ENCODE measurements around the gene RNF181. TPM values are rescaled to one million over a fixed set of nuclear protein-coding genes. Genes with fewer than 3 reads are reported as not detected.

Gene RNF181
- total and polyA plus RNA-seq, 2 donors (not counting 3 experiments of a cell fraction or from before 2014, with no cell fraction given) = 142 to 629 TPM

DNA sequence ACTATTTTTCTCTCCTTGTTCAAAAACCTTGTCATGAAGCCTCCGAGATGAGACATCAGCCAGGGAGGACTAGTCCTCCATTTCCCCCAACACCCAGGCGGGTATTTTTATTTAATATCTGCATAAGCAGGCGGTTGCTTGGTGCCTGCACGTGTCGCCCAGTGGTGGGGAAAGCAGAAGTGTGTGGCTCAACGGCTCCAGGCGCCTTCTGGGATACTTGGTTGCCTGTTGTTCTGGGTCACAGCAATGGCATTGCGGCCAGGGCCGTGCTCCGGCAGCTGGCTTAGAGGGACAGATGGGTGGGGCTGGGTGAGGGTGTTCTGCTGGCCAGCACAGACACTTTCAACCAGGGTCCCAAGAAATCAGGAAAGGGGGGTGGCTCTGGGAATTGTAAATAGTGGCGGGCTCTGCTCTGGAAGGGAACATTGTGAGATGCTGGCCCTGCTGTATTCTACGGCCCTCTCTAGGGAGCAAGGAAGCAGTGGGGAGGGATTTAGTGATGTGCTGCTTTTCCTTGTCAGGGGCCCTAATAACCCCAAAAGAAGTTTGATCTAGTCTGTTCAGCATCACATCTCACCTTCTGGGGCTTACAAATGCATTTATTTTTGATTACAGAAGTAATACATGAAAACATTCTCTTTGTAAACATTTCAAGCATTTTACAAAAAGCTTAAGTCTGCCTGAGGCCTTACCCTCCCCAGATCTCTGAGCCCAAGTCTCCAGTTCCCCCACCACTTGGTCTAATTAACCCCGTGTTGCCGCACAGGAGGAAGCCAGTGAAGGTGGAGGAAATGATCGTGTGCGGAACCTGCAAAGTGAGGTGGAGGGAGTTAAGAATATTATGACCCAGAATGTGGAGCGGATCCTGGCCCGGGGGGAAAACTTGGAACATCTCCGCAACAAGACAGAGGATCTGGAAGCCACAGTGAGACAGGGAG lies 17.0 kb upstream of the RNF181 start:
- H3K4me1 ChIP-seq (ENCODE audit: control insufficient read depth, extremely low read depth, insufficient read depth, low read length) = peaks cover 22% of the 10 kb centered on the region
- no peak for TF ChIP-seq POLR2AphosphoS5 (IDR thresholded peaks at IDR 0.05; ENCODE audit: insufficient read depth, low read depth, low read length)
- TF ChIP-seq GATA2 (IDR thresholded peaks at IDR 0.05; ENCODE audit: insufficient read depth, insufficient read length, low read depth, low read length) = no peak
- TF ChIP-seq FOS (IDR thresholded peaks at IDR 0.05; ENCODE audit: borderline replicate concordance, insufficient read depth, low read length) = no peak
- TF ChIP-seq JUN (IDR thresholded peaks at IDR 0.05; ENCODE audit: borderline replicate concordance, insufficient read depth, insufficient read length, low read depth) = no peak
- TF ChIP-seq EZH2 (IDR thresholded peaks at IDR 0.05; ENCODE audit: borderline replicate concordance, low read depth, low read length, severe bottlenecking) = no peak
- TF ChIP-seq MYC (IDR thresholded peaks at IDR 0.05; ENCODE audit: low read depth, low read length) = no peak
- TF ChIP-seq, protein P1, sequence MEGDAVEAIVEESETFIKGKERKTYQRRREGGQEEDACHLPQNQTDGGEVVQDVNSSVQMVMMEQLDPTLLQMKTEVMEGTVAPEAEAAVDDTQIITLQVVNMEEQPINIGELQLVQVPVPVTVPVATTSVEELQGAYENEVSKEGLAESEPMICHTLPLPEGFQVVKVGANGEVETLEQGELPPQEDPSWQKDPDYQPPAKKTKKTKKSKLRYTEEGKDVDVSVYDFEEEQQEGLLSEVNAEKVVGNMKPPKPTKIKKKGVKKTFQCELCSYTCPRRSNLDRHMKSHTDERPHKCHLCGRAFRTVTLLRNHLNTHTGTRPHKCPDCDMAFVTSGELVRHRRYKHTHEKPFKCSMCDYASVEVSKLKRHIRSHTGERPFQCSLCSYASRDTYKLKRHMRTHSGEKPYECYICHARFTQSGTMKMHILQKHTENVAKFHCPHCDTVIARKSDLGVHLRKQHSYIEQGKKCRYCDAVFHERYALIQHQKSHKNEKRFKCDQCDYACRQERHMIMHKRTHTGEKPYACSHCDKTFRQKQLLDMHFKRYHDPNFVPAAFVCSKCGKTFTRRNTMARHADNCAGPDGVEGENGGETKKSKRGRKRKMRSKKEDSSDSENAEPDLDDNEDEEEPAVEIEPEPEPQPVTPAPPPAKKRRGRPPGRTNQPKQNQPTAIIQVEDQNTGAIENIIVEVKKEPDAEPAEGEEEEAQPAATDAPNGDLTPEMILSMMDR (IDR thresholded peaks at IDR 0.05; ENCODE audit: extremely low read depth in 1 of 2, insufficient read depth in 1 of 2, low read depth in 1 of 2, low read length in 2 of 2) = no peak
- TF ChIP-seq POLR2A (IDR thresholded peaks at IDR 0.05; ENCODE audit: low read depth, low read length) = no peak
- dilution Hi-C loops (cut with MboI; ENCODE audit: extremely low pct_ligation_motif_present, low sequenced_read_pairs) = no loop called here
- FAIRE-seq = peak; percentile 70
- no peaks in the 10 kb centered on the region for H3K79me2 ChIP-seq (ENCODE audit: control insufficient read depth, insufficient read depth, low read length)
- no TSS peak for BruUV-seq (replicated peaks)
- H3K4me3 ChIP-seq (replicated peaks in 1 of 3; ENCODE audit: insufficient read depth in 1 of 3, low read depth in 1 of 3, low read length in 3 of 3) = peak overlapping the region in 1 of 3 experiments; percentile 9
- peak overlapping the region; percentile 53 for H2AFZ ChIP-seq (ENCODE audit: low read depth, low read length)
- no peaks in the 10 kb centered on the region for H3K9me1 ChIP-seq (replicated peaks; ENCODE audit: control insufficient read depth, extremely low read depth, insufficient read depth, low read length)
- intact Hi-C loops (cut with micrococcal nuclease) = loop anchor here (1.0 kb wide), 1 partner anchor 7 kb away; no protein-coding TSS in a partner anchor
- ChIA-PET CTCF (interaction anchor here (1.0 to 2.4 kb wide), 5 partner anchors 9 to 30 kb away, joined by 3 to 5 read pairs (median 5); partner anchors contain the start of gene RNF181), POLR2A (interaction anchor here (1.0 kb wide), 1 partner anchor 40 kb away, joined by 6 read pairs; the partner anchor contains the start of gene MAT2A)
- H3K4me2 ChIP-seq (ENCODE audit: insufficient read depth, low read length) = peak overlapping the region; percentile 54
- H3K27me3 ChIP-seq (ENCODE audit: control insufficient read depth in 2 of 2, insufficient read depth in 2 of 2, low read length in 2 of 2) = no peaks in the 10 kb centered on the region
- H3K9me3 ChIP-seq (replicated peaks; ENCODE audit: control insufficient read depth, insufficient read depth, low read length) = no peaks in the 10 kb centered on the region
- no peaks in the 10 kb centered on the region for H4K20me1 ChIP-seq (replicated peaks; ENCODE audit: control insufficient read depth, extremely low read depth, insufficient read depth, low read length)
- no peaks in the 10 kb centered on the region for H3K36me3 ChIP-seq (ENCODE audit: control insufficient read depth in 2 of 2, extremely low read depth in 1 of 2, insufficient read depth in 2 of 2, low read length in 2 of 2)
- H3K9ac ChIP-seq (replicated peaks; ENCODE audit: extremely low read depth, insufficient read depth, low read length) = no peak overlapping the region
- no peak overlapping the region for H3K27ac ChIP-seq (ENCODE audit: insufficient read depth, low read depth, low read length)
- DNase-seq (ENCODE audit: low read depth, low spot score) = no peak

All from endothelial cell of umbilical vein (primary cell).